Endodermal cell (in vitro differentiated cells): ENCODE results near the gene SMIM1. TPM values are rescaled to one million over a fixed set of nuclear protein-coding genes. Genes with fewer than 3 reads are reported as not detected.

Source experiments
- DNase-seq: peaks from one replicate; pipeline ENCODE4 v3.0.0-alpha.2; 2017
- H3K27ac ChIP-seq: 2 replicates; pipeline ENCODE4 v1.5.1; 2013; ENCODE audit warnings: mild to moderate bottlenecking, low read depth, low read length, moderate library complexity
- H3K27me3 ChIP-seq: 2 replicates; pipeline ENCODE4 v1.6.1; 2013; ENCODE audit warnings: mild to moderate bottlenecking, low read length, moderate library complexity; ENCODE audit not compliant: insufficient read depth, control insufficient read depth, poor library complexity, severe bottlenecking
- H3K36me3 ChIP-seq: 2 replicates; pipeline ENCODE4 v1.7.0; 2013; ENCODE audit warnings: mild to moderate bottlenecking, low read length, moderate library complexity; ENCODE audit not compliant: control insufficient read depth, insufficient read depth
- H3K4me1 ChIP-seq: one replicate; pipeline ENCODE4 v1.7.0; 2013; ENCODE audit warnings: low read length; ENCODE audit not compliant: control insufficient read depth, insufficient read depth
- H3K4me3 ChIP-seq: 2 replicates; pipeline ENCODE4 v1.5.1; 2013; ENCODE audit warnings: mild to moderate bottlenecking, low read length, moderate library complexity
- H3K9ac ChIP-seq: 2 replicates; pipeline ENCODE4 v1.6.1; 2013; ENCODE audit warnings: mild to moderate bottlenecking, low read length, moderate library complexity; ENCODE audit not compliant: poor library complexity, severe bottlenecking; ENCODE audit errors: extremely low read depth
- H3K9me3 ChIP-seq: 2 replicates; pipeline ENCODE4 v1.6.1; 2013; ENCODE audit warnings: mild to moderate bottlenecking, low read length, moderate library complexity; ENCODE audit not compliant: control insufficient read depth
- H3K27ac Mint-ChIP-seq: 2 replicates; pipeline ENCODE4 v1.8.0; 2020; ENCODE audit warnings: mixed read lengths
- H3K27me3 Mint-ChIP-seq: 2 replicates; pipeline ENCODE4 v1.8.0; 2021; ENCODE audit warnings: mild to moderate bottlenecking, mixed read lengths; ENCODE audit not compliant: insufficient read depth
- H3K36me3 Mint-ChIP-seq: 2 replicates; pipeline ENCODE4 v1.8.0; 2020; ENCODE audit warnings: low read depth, mixed read lengths
- H3K4me1 Mint-ChIP-seq: 2 replicates; pipeline ENCODE4 v1.8.0; 2020; ENCODE audit warnings: mixed read lengths
- H3K4me3 Mint-ChIP-seq: 2 replicates; pipeline ENCODE4 v1.8.0; 2020; ENCODE audit warnings: mild to moderate bottlenecking, moderate library complexity, mixed read lengths
- H3K9me3 Mint-ChIP-seq: 2 replicates; pipeline ENCODE4 v1.8.0; 2020; ENCODE audit warnings: mild to moderate bottlenecking, mixed read lengths
- CTCF ChIP-seq: fragments of 200-600 bp; sonication (generic); conservative IDR thresholded peaks from 2 replicates; pipeline ENCODE4 v1.5.0; 2021; ENCODE audit warnings: antibody characterized with exemption, mild to moderate bottlenecking
- WGBS, 2 experiments: methylation state at CpG; one replicate each; pipeline versions ENCODE4 v1.1.5 to v1.1.7; 2013; ENCODE audit warnings: missing lambda C conversion rate in 2 of 2, mixed read lengths in 1 of 2; ENCODE audit not compliant: insufficient coverage in 1 of 2, insufficient read length in 1 of 2; 5-methylcytosine and 5-hydroxymethylcytosine counted together
- total RNA-seq, 2 donors: library from RNA; stranded (reverse); fragmentation: NEBNext Ultra II Directional in 1 of 2; extraction: Animal tissue kit (Norgen Biotek cat#: 25700) in 1 of 2; gene quantifications; 2 replicates in 1 of 2; 3 replicates in 1 of 2; pipeline ENCODE4 v1.2.1, GENCODE V29; 2021

SMIM1 gene
- total RNA-seq, 2 donors from 2014 or later, result 11.1 to 15.0 TPM

GRCh38 chr1:3822421-3822820 is 49.9 kb downstream of the SMIM1 start:
- no peak overlapping the region for H3K9ac ChIP-seq
- H3K27ac Mint-ChIP-seq, result no peak overlapping the region
- DNase-seq, result no peak
- no peaks in the 10 kb centered on the region for H3K9me3 Mint-ChIP-seq
- H3K4me1 Mint-ChIP-seq, result no peaks in the 10 kb centered on the region
- no peaks in the 10 kb centered on the region for H3K27me3 Mint-ChIP-seq
- H3K36me3 ChIP-seq, result peaks cover 42% of the 10 kb centered on the region
- no peak overlapping the region for H3K27ac ChIP-seq
- H3K9me3 ChIP-seq, result no peaks in the 10 kb centered on the region
- peaks cover 59% of the 10 kb centered on the region for H3K36me3 Mint-ChIP-seq
- no peak for TF ChIP-seq CTCF
- H3K4me1 ChIP-seq, result no peaks in the 10 kb centered on the region
- H3K4me3 ChIP-seq, result no peak overlapping the region
- WGBS, 2 experiments, result 90 to 91% methylated on average over 13 to 16 of the region's 16 CpGs
- H3K27me3 ChIP-seq, result no peaks in the 10 kb centered on the region
- H3K4me3 Mint-ChIP-seq, result no peak overlapping the region

GRCh38 chr1:3824650-3825049 is 52.1 kb downstream of the SMIM1 start:
- Histone ChIP-seq H3K27me3 (no peaks in the 10 kb centered on the region), H3K9me3 (no peaks in the 10 kb centered on the region), H3K4me1 (no peaks in the 10 kb centered on the region), H3K4me3 (no peak overlapping the region), H3K36me3 (peaks cover 50% of the 10 kb centered on the region), H3K9ac (no peak overlapping the region), H3K27ac (no peak overlapping the region)
- WGBS, 2 experiments, result 83 to 91% methylated on average over 1 to 8 of the region's 8 CpGs
- no peaks in the 10 kb centered on the region for H3K4me1 Mint-ChIP-seq
- no peak overlapping the region for H3K27ac Mint-ChIP-seq
- peaks cover 68% of the 10 kb centered on the region for H3K36me3 Mint-ChIP-seq
- no peaks in the 10 kb centered on the region for H3K9me3 Mint-ChIP-seq
- TF ChIP-seq CTCF, result no peak
- no peak for DNase-seq
- no peaks in the 10 kb centered on the region for H3K27me3 Mint-ChIP-seq
- H3K4me3 Mint-ChIP-seq, result no peak overlapping the region

GRCh38 chr1:3825356-3825755 is 52.8 kb downstream of the SMIM1 start:
- Histone ChIP-seq H3K9me3 (no peaks in the 10 kb centered on the region), H3K36me3 (peaks cover 57% of the 10 kb centered on the region), H3K27me3 (no peaks in the 10 kb centered on the region), H3K9ac (no peak overlapping the region), H3K27ac (no peak overlapping the region), H3K4me3 (no peak overlapping the region), H3K4me1 (no peaks in the 10 kb centered on the region)
- Mint-ChIP-seq H3K27me3 (no peaks in the 10 kb centered on the region), H3K4me3 (no peak overlapping the region), H3K36me3 (peaks cover 68% of the 10 kb centered on the region), H3K9me3 (no peaks in the 10 kb centered on the region), H3K4me1 (no peaks in the 10 kb centered on the region), H3K27ac (no peak overlapping the region)
- WGBS, 2 experiments, result 90 to 93% methylated on average over 15 of the region's 15 CpGs
- no peak for TF ChIP-seq CTCF
- DNase-seq, result no peak

Other genes with a start within 250 kb of the SMIM1 start
- 100 to 1,000 TPM in 1 of 2 donors, 10 to 100 TPM in 1; 83.0 to 103 TPM for gene MEGF6, start 161.2 kb upstream of the SMIM1 start, total RNA-seq
- 10 to 100 TPM; 50.4 to 56.4 TPM for gene TPRG1L, start 147.7 kb upstream of the SMIM1 start, total RNA-seq
- gene WRAP73, start 122.6 kb upstream of the SMIM1 start, total RNA-seq, result 10 to 100 TPM; 29.8 to 32.5 TPM
- 1 to 10 TPM; 3.4 to 3.5 TPM for gene TP73, start 120.2 kb upstream of the SMIM1 start, total RNA-seq
- gene CCDC27, start 20.3 kb upstream of the SMIM1 start, total RNA-seq, result not detected
- gene LRRC47, start 23.7 kb downstream of the SMIM1 start, total RNA-seq, result 10 to 100 TPM; 49.9 to 59.7 TPM
- 10 to 100 TPM; 34.2 to 47.5 TPM for gene CEP104, start 84.5 kb downstream of the SMIM1 start, total RNA-seq
- gene DFFB, start 84.7 kb downstream of the SMIM1 start, total RNA-seq, result 1 to 10 TPM; 7.2 to 7.6 TPM
- gene C1orf174, start 127.5 kb downstream of the SMIM1 start, total RNA-seq, result 10 to 100 TPM; 28.4 to 38.4 TPM